Measurements from ENCODE around the gene NDFIP1. TPM values are rescaled to one million over a fixed set of nuclear protein-coding genes. Genes with fewer than 3 reads are reported as not detected.

Gene NDFIP1
- total and polyA plus RNA-seq, 2 donors (not counting 1 experiment from before 2014, with no cell fraction given): 55.8 to 67.4 TPM

DNA sequence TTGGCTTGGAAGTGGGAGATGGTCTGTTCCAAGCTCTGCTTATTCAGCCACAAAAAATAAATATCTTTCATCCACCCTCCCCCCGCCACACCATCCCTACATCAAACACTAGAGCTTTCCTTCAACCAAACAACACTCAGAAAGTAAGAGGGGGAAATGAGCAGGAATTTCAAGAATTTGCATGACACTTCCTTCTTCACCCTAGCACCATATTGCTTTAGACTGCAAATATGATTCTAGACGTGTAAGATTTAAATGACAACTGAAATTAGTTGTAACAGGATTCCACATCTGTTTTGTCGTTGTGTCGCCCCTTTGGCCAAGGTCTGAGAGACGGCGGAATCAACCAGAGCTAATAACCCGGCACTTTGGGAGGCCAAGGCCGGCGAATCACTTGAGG lies 88.5 kb downstream of the NDFIP1 start:
- TF ChIP-seq, protein P1, sequence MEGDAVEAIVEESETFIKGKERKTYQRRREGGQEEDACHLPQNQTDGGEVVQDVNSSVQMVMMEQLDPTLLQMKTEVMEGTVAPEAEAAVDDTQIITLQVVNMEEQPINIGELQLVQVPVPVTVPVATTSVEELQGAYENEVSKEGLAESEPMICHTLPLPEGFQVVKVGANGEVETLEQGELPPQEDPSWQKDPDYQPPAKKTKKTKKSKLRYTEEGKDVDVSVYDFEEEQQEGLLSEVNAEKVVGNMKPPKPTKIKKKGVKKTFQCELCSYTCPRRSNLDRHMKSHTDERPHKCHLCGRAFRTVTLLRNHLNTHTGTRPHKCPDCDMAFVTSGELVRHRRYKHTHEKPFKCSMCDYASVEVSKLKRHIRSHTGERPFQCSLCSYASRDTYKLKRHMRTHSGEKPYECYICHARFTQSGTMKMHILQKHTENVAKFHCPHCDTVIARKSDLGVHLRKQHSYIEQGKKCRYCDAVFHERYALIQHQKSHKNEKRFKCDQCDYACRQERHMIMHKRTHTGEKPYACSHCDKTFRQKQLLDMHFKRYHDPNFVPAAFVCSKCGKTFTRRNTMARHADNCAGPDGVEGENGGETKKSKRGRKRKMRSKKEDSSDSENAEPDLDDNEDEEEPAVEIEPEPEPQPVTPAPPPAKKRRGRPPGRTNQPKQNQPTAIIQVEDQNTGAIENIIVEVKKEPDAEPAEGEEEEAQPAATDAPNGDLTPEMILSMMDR (conservative IDR thresholded peaks at IDR 0.05 in 1 of 2, IDR thresholded peaks at IDR 0.05 in 1 of 2; ENCODE audit: low read depth in 1 of 2, low read length in 2 of 2): no peak
- TF ChIP-seq EZH2 (IDR thresholded peaks at IDR 0.05; ENCODE audit: low read length, missing control alignments): no peak

DNA sequence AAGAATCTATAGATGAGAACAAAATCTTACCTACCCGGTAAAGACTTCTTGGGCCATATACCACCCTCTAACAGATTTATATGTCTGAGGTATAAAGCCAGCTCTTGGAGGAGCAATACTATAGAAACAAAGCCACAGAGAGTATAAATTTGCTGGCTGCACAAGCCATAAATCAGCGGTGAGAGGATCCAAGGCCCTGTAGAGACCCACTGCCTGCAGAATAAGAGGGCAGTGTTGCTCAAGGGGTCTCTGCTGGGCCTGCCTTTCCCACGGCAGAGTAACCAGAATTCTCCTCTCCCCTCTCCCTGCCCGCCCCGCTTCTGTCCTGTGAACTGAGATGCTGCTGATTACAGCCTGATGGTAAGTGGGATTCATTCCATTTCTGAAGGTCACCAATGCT lies 89.2 kb downstream of the NDFIP1 start:
- Histone ChIP-seq H3K4me1 (ENCODE audit: control insufficient read depth, extremely low read depth, insufficient read depth, low read length) (peaks cover 6% of the 10 kb centered on the region), H3K79me2 (ENCODE audit: control insufficient read depth, insufficient read depth, low read length) (no peaks in the 10 kb centered on the region), H2AFZ (ENCODE audit: low read length) (no peak overlapping the region), H3K27ac (ENCODE audit: insufficient read depth, low read length) (no peak overlapping the region), H3K36me3 (ENCODE audit: control insufficient read depth, insufficient read depth, low read length) (no peaks in the 10 kb centered on the region), H3K27me3 (ENCODE audit: control insufficient read depth, insufficient read depth, low read length) (no peaks in the 10 kb centered on the region), H3K4me2 (ENCODE audit: extremely low read depth, insufficient read depth, low read length) (no peak overlapping the region), H4K20me1 (ENCODE audit: control insufficient read depth, extremely low read depth, insufficient read depth, low read length) (no peaks in the 10 kb centered on the region), H3K4me3 (replicated peaks in 1 of 4; ENCODE audit: control extremely low read depth in 1 of 4, insufficient read depth in 1 of 4, low read depth in 3 of 4, low read length in 4 of 4) (no peak overlapping the region), H3K9ac (ENCODE audit: insufficient read depth, low read length) (no peak overlapping the region), H3K9me3 (ENCODE audit: control insufficient read depth, insufficient read depth, low read depth, low read length) (no peaks in the 10 kb centered on the region)
- no peak for DNase-seq (ENCODE audit: low read depth in 2 of 2)
- no peak for TF ChIP-seq EZH2 (IDR thresholded peaks at IDR 0.05; ENCODE audit: low read length, missing control alignments)
- TF ChIP-seq, protein P1 (conservative IDR thresholded peaks at IDR 0.05 in 1 of 2, IDR thresholded peaks at IDR 0.05 in 1 of 2; ENCODE audit: low read depth in 1 of 2, low read length in 2 of 2): no peak

More for the DNA sequence above, 88.5 kb downstream of the NDFIP1 start:
- Histone ChIP-seq H3K27me3 (ENCODE audit: control insufficient read depth, insufficient read depth, low read length) (no peaks in the 10 kb centered on the region), H3K4me3 (replicated peaks in 1 of 4; ENCODE audit: control extremely low read depth in 1 of 4, insufficient read depth in 1 of 4, low read depth in 3 of 4, low read length in 4 of 4) (no peak overlapping the region), H3K36me3 (ENCODE audit: control insufficient read depth, insufficient read depth, low read length) (no peaks in the 10 kb centered on the region), H3K27ac (ENCODE audit: insufficient read depth, low read length) (no peak overlapping the region), H3K4me2 (ENCODE audit: extremely low read depth, insufficient read depth, low read length) (no peak overlapping the region), H3K9me3 (ENCODE audit: control insufficient read depth, insufficient read depth, low read depth, low read length) (no peaks in the 10 kb centered on the region), H3K9ac (ENCODE audit: insufficient read depth, low read length) (no peak overlapping the region), H4K20me1 (ENCODE audit: control insufficient read depth, extremely low read depth, insufficient read depth, low read length) (no peaks in the 10 kb centered on the region), H3K79me2 (ENCODE audit: control insufficient read depth, insufficient read depth, low read length) (no peaks in the 10 kb centered on the region), H3K4me1 (ENCODE audit: control insufficient read depth, extremely low read depth, insufficient read depth, low read length) (peaks cover 3% of the 10 kb centered on the region), H2AFZ (ENCODE audit: low read length) (no peak overlapping the region)
- DNase-seq (ENCODE audit: low read depth in 2 of 2): no peak

DNA sequence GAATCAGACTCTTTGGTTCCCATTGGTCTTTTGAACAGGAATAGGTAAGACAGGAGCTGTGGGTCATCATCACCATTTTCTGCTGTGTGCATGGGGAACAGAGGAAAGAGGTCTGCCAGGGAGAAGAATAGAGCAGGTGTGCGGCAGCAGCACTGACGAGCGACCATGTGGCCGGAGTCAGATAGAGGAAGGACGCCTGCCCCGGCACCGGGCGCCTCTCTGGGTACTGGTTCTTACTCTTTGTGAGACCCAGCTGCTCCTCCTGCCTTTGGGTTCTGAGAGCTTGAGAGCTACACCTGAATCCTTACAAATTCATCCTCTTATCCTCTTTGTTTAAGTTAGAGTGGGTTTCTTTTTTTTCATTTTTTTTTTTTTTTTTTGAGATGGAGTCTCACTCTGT lies 90.8 kb downstream of the NDFIP1 start:
- H3K4me2 ChIP-seq (ENCODE audit: extremely low read depth, insufficient read depth, low read length): no peak overlapping the region
- no peak for DNase-seq (ENCODE audit: low read depth in 2 of 2)
- H3K27ac ChIP-seq (ENCODE audit: insufficient read depth, low read length): no peak overlapping the region
- H3K9me3 ChIP-seq (ENCODE audit: control insufficient read depth, insufficient read depth, low read depth, low read length): no peaks in the 10 kb centered on the region
- H4K20me1 ChIP-seq (ENCODE audit: control insufficient read depth, extremely low read depth, insufficient read depth, low read length): no peaks in the 10 kb centered on the region
- no peak for TF ChIP-seq EZH2 (IDR thresholded peaks at IDR 0.05; ENCODE audit: low read length, missing control alignments)
- TF ChIP-seq, protein P1 (conservative IDR thresholded peaks at IDR 0.05 in 1 of 2, IDR thresholded peaks at IDR 0.05 in 1 of 2; ENCODE audit: low read depth in 1 of 2, low read length in 2 of 2): no peak
- no peaks in the 10 kb centered on the region for H3K36me3 ChIP-seq (ENCODE audit: control insufficient read depth, insufficient read depth, low read length)
- peaks cover 4% of the 10 kb centered on the region for H3K4me1 ChIP-seq (ENCODE audit: control insufficient read depth, extremely low read depth, insufficient read depth, low read length)
- no peak overlapping the region for H2AFZ ChIP-seq (ENCODE audit: low read length)
- no peaks in the 10 kb centered on the region for H3K27me3 ChIP-seq (ENCODE audit: control insufficient read depth, insufficient read depth, low read length)
- H3K79me2 ChIP-seq (ENCODE audit: control insufficient read depth, insufficient read depth, low read length): no peaks in the 10 kb centered on the region
- H3K9ac ChIP-seq (ENCODE audit: insufficient read depth, low read length): no peak overlapping the region
- H3K4me3 ChIP-seq (replicated peaks in 1 of 4; ENCODE audit: control extremely low read depth in 1 of 4, insufficient read depth in 1 of 4, low read depth in 3 of 4, low read length in 4 of 4): no peak overlapping the region
